ENCODE measurements around the gene ITGAX.

- TF ChIP-seq CEBPB (IDR thresholded peaks at IDR 0.05; ENCODE audit: borderline replicate concordance in 1 of 2, low read depth in 2 of 2, low read length in 2 of 2) (no peak), YY1 (IDR thresholded peaks at IDR 0.05; ENCODE audit: low read depth, low read length) (no peak), SIX5 (IDR thresholded peaks at IDR 0.05; ENCODE audit: low read depth, low read length, severe bottlenecking) (no peak), ESRRA (IDR thresholded peaks at IDR 0.05; ENCODE audit: low read length) (no peak), POLR2AphosphoS5 (IDR thresholded peaks at IDR 0.05; ENCODE audit: low read length) (no peak), NR2F1 (conservative IDR thresholded peaks at IDR 0.05) (no peak), SREBF1 (IDR thresholded peaks at IDR 0.05; ENCODE audit: low read length) (no peak)
- TF ChIP-seq, protein P1, sequence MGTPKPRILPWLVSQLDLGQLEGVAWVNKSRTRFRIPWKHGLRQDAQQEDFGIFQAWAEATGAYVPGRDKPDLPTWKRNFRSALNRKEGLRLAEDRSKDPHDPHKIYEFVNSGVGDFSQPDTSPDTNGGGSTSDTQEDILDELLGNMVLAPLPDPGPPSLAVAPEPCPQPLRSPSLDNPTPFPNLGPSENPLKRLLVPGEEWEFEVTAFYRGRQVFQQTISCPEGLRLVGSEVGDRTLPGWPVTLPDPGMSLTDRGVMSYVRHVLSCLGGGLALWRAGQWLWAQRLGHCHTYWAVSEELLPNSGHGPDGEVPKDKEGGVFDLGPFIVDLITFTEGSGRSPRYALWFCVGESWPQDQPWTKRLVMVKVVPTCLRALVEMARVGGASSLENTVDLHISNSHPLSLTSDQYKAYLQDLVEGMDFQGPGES (IDR thresholded peaks at IDR 0.05) = no peak
- TF ChIP-seq, protein P2, sequence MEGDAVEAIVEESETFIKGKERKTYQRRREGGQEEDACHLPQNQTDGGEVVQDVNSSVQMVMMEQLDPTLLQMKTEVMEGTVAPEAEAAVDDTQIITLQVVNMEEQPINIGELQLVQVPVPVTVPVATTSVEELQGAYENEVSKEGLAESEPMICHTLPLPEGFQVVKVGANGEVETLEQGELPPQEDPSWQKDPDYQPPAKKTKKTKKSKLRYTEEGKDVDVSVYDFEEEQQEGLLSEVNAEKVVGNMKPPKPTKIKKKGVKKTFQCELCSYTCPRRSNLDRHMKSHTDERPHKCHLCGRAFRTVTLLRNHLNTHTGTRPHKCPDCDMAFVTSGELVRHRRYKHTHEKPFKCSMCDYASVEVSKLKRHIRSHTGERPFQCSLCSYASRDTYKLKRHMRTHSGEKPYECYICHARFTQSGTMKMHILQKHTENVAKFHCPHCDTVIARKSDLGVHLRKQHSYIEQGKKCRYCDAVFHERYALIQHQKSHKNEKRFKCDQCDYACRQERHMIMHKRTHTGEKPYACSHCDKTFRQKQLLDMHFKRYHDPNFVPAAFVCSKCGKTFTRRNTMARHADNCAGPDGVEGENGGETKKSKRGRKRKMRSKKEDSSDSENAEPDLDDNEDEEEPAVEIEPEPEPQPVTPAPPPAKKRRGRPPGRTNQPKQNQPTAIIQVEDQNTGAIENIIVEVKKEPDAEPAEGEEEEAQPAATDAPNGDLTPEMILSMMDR (IDR thresholded peaks at IDR 0.05 in 2 of 3, conservative IDR thresholded peaks at IDR 0.05 in 1 of 3; ENCODE audit: control insufficient read depth in 2 of 3, extremely low read depth in 1 of 3, insufficient read depth in 1 of 3, low read depth in 3 of 3, low read length in 3 of 3) = no peak
- TF ChIP-seq, protein P3, sequence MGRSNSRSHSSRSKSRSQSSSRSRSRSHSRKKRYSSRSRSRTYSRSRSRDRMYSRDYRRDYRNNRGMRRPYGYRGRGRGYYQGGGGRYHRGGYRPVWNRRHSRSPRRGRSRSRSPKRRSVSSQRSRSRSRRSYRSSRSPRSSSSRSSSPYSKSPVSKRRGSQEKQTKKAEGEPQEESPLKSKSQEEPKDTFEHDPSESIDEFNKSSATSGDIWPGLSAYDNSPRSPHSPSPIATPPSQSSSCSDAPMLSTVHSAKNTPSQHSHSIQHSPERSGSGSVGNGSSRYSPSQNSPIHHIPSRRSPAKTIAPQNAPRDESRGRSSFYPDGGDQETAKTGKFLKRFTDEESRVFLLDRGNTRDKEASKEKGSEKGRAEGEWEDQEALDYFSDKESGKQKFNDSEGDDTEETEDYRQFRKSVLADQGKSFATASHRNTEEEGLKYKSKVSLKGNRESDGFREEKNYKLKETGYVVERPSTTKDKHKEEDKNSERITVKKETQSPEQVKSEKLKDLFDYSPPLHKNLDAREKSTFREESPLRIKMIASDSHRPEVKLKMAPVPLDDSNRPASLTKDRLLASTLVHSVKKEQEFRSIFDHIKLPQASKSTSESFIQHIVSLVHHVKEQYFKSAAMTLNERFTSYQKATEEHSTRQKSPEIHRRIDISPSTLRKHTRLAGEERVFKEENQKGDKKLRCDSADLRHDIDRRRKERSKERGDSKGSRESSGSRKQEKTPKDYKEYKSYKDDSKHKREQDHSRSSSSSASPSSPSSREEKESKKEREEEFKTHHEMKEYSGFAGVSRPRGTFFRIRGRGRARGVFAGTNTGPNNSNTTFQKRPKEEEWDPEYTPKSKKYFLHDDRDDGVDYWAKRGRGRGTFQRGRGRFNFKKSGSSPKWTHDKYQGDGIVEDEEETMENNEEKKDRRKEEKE (IDR thresholded peaks at IDR 0.05) = no peak
These were observed 5.3 kb downstream of the ITGAX start for GRCh38 chr16:31360251-31360650.

All from GM12878 (cell line).